ENCODE measurements around the gene MRTFA. TPM values are rescaled to one million over a fixed set of nuclear protein-coding genes. Genes with fewer than 3 reads are reported as not detected.

MRTFA gene
- total and polyA plus RNA-seq, 9 of the 15 experiments (the other 6 are each of a cell fraction or from before 2014, with no cell fraction given) = 0.84 to 21.1 (median 3.7) TPM

DNA sequence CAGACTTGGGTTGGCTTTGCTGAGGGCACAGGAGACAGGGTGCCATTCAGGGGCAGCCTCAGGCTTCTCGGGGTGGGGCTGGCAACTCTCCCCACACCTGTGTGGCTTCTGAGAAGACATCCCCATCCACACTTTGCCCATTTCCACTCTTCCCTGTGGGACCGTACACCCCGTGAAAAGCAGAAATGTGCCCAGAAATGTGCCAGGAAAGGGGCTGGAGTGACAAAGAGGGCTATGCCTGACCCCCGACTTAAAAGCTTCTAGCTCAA, 215.5 kb downstream of the MRTFA start:
- in situ Hi-C loops (cut with MboI) = no loop called here
- TF ChIP-seq DPF2 (IDR thresholded peaks at IDR 0.05) (no peak), ZNF695 (CRISPR knock-in tag; IDR thresholded peaks at IDR 0.05) (no peak), FOXA3 (CRISPR knock-in tag; conservative IDR thresholded peaks at IDR 0.05 in 1 of 2, IDR thresholded peaks at IDR 0.05 in 1 of 2) (no peak), NELFE (IDR thresholded peaks at IDR 0.05; ENCODE audit: insufficient read depth, insufficient read length) (no peak), RCOR1 (IDR thresholded peaks at IDR 0.05; ENCODE audit: borderline replicate concordance in 1 of 2, low read depth in 2 of 2, low read length in 2 of 2) (no peak), MBD2 (IDR thresholded peaks at IDR 0.05; ENCODE audit: borderline replicate concordance, low read depth) (no peak), ZNF384 (IDR thresholded peaks at IDR 0.05; ENCODE audit: low read depth, low read length) (no peak), KDM4B (IDR thresholded peaks at IDR 0.05; ENCODE audit: borderline replicate concordance in 2 of 2, low read depth in 1 of 2) (no peak), JUNB (CRISPR knock-in tag; conservative IDR thresholded peaks at IDR 0.05) (no peak), SMAD2 (IDR thresholded peaks at IDR 0.05; ENCODE audit: low read depth, low read length) (no peak), ZFP1 (CRISPR knock-in tag; IDR thresholded peaks at IDR 0.05) (no peak), TOE1 (IDR thresholded peaks at IDR 0.05; ENCODE audit: borderline replicate concordance) (no peak), TOE1 (CRISPR knock-in tag; IDR thresholded peaks at IDR 0.05; ENCODE audit: borderline replicate concordance, low read depth) (no peak), NEUROD1 (IDR thresholded peaks at IDR 0.05; ENCODE audit: borderline replicate concordance, low read depth, low read length, partially characterized antibody) (no peak)
- TF ChIP-seq, protein P1, sequence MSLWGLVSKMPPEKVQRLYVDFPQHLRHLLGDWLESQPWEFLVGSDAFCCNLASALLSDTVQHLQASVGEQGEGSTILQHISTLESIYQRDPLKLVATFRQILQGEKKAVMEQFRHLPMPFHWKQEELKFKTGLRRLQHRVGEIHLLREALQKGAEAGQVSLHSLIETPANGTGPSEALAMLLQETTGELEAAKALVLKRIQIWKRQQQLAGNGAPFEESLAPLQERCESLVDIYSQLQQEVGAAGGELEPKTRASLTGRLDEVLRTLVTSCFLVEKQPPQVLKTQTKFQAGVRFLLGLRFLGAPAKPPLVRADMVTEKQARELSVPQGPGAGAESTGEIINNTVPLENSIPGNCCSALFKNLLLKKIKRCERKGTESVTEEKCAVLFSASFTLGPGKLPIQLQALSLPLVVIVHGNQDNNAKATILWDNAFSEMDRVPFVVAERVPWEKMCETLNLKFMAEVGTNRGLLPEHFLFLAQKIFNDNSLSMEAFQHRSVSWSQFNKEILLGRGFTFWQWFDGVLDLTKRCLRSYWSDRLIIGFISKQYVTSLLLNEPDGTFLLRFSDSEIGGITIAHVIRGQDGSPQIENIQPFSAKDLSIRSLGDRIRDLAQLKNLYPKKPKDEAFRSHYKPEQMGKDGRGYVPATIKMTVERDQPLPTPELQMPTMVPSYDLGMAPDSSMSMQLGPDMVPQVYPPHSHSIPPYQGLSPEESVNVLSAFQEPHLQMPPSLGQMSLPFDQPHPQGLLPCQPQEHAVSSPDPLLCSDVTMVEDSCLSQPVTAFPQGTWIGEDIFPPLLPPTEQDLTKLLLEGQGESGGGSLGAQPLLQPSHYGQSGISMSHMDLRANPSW (CRISPR knock-in tag; IDR thresholded peaks at IDR 0.05) = no peak
- TF ChIP-seq, protein P2, sequence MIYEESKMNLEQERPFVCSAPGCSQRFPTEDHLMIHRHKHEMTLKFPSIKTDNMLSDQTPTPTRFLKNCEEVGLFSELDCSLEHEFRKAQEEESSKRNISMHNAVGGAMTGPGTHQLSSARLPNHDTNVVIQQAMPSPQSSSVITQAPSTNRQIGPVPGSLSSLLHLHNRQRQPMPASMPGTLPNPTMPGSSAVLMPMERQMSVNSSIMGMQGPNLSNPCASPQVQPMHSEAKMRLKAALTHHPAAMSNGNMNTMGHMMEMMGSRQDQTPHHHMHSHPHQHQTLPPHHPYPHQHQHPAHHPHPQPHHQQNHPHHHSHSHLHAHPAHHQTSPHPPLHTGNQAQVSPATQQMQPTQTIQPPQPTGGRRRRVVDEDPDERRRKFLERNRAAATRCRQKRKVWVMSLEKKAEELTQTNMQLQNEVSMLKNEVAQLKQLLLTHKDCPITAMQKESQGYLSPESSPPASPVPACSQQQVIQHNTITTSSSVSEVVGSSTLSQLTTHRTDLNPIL (CRISPR knock-in tag; IDR thresholded peaks at IDR 0.05) = no peak
- TF ChIP-seq, protein P3, sequence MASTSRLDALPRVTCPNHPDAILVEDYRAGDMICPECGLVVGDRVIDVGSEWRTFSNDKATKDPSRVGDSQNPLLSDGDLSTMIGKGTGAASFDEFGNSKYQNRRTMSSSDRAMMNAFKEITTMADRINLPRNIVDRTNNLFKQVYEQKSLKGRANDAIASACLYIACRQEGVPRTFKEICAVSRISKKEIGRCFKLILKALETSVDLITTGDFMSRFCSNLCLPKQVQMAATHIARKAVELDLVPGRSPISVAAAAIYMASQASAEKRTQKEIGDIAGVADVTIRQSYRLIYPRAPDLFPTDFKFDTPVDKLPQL (IDR thresholded peaks at IDR 0.05; ENCODE audit: extremely low read depth, insufficient read length) = no peak
- TF ChIP-seq, protein P4, sequence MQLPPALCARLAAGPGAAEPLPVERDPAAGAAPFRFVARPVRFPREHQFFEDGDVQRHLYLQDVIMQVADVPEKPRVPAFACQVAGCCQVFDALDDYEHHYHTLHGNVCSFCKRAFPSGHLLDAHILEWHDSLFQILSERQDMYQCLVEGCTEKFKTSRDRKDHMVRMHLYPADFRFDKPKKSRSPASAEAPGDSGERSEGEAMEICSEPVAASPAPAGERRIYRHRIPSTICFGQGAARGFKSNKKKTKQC (CRISPR knock-in tag; IDR thresholded peaks at IDR 0.05) = no peak

More for the DNA sequence above, 215.5 kb downstream of the MRTFA start:
- no peak overlapping the region for H3K4me2 ChIP-seq (ENCODE audit: insufficient read depth, low read length)
- H3K27ac ChIP-seq (ENCODE audit: extremely low read depth, low read depth, low read length) = no peak overlapping the region
- no TSS peak for BruUV-seq (replicated peaks)
- POLR2A ChIA-PET = interaction anchor here (0.6 to 1.7 kb wide), 2 partner anchors 16 kb away, joined by 3 to 5 read pairs; no protein-coding TSS in a partner anchor
- H3K27me3 ChIP-seq (ENCODE audit: control insufficient read depth in 2 of 2, insufficient read depth in 2 of 2, low read length in 2 of 2) = no peaks in the 10 kb centered on the region
- H3K79me2 ChIP-seq (ENCODE audit: control insufficient read depth, insufficient read depth, low read length) = no peaks in the 10 kb centered on the region
- H3K4me3 ChIP-seq = no peak overlapping the region
- CTCF ChIA-PET (ENCODE audit: low intra/inter-chr PET ratio) = no interaction called here
- WGBS (ENCODE audit: insufficient coverage, low coverage, missing lambda C conversion rate) = 100% methylated on average over 2 of the region's 4 CpGs
- H2AFZ ChIP-seq (ENCODE audit: low read depth, low read length) = no peak overlapping the region
- H3K9me3 ChIP-seq (replicated peaks; ENCODE audit: control insufficient read depth, insufficient read depth, low read depth, low read length) = no peaks in the 10 kb centered on the region
- no peaks in the 10 kb centered on the region for H4K20me1 ChIP-seq (replicated peaks; ENCODE audit: control insufficient read depth, insufficient read depth, low read length)
- FAIRE-seq = no peak
- H3K9ac ChIP-seq (ENCODE audit: insufficient read depth in 1 of 2, low read depth in 2 of 2, low read length in 2 of 2) = no peak overlapping the region
- no peak for ATAC-seq
- no peak for DNase-seq (ENCODE audit: extremely low read depth in 1 of 4, low spot score in 3 of 4)
- H3K36me3 ChIP-seq (ENCODE audit: control insufficient read depth, insufficient read depth, low read length) = peaks cover 37% of the 10 kb centered on the region; the same call in 2 of the 3 replicates
- no peaks in the 10 kb centered on the region for H3K9me1 ChIP-seq (ENCODE audit: control insufficient read depth, insufficient read depth, low read length)
- intact Hi-C loops (cut with micrococcal nuclease) = no loop called here
- peaks cover 0 to 6% of the 10 kb centered on the region in 2 experiments; a peak in 2 of 5 replicates for H3K4me1 ChIP-seq (replicated peaks in 1 of 2; ENCODE audit: control insufficient read depth in 2 of 2, insufficient read depth in 2 of 2, low read length in 2 of 2)
